GM21447 (cell line): Measurements from ENCODE around the gene MBOAT1.
"Not testable (repeated sequence)": the region's sequence is repeated elsewhere in the genome, so short reads cannot be mapped to it uniquely, and the experiment has no call there.

Experiments
- ATAC-seq: cut with Tn5 transposase; IDR thresholded peaks from one replicate; pipeline ENCODE4 v1.9.1; 2021; ENCODE audit not compliant: unreplicated experiment

Gene MBOAT1

DNA sequence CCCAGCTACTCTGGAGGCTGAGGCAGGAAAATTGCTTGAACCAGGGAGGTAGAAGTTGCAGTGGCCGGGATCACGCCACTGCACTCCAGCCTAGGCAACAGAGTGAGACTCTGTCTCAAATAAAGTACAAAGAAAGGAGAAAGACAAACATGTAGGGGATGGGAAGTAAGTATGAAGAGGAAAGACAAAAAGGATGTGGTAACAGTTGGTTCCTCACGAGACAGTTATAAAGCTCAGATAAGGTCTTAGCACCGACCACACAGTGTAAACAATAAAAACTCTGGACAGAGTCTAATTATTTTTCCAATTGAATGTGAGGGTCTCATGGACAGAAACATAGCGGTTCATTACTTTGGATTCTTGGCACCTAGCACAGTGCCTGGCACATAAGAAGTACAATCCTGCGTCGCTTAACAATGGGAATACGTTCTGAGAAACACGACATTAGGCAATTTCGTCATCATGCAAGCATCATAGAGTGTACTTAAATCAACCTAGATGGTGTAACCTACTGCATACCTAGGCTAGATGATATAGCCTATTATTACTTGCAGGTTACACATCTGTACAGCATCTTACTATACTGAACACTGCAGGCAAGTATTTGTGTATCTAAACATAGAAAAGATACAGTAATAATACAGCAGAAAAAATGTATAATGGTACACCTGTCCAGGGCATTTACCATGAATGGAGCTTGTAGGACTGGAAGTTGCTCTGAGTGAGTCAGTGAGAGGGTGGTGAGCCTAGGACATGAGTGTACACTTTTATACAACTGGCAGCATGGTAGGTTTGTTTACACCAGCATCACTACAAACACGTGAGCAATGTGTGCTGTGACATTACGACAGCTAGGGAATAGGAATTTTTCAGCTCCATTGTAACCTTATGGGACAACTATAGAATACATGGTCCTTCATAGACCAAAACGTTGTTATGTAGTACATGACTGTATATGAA, 38.2 kb downstream of the MBOAT1 start:
- ATAC-seq: peak; percentile 79

DNA sequence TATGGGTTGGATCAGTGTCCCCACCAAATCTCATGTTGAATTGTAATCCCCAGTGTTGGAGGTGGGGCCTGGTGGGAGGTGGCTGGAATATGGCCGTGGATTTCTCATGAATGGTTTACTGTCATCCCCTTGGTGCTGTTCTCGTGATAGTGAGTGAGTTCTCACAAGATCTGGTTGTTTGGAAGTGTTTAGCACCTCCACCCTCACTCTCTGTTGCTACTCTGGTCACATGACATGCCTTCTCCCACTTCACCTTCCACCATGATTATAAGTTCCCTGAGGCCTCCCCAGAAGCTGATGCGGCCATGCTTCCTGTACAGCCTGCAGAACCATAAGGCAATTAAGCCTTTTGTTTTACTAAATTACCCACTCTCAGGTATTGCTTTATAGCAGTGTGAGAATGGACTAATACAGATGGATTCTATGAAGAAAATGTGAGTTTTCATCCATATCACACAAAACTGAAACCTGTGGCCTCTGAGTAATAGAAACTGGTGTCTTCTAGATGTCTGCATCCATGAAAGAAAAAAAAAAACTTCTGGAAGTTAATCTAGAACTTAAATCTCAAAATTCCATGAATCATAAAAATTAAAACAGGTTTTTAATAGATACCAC, 39.3 kb downstream of the MBOAT1 start:
- ATAC-seq: no peak

- ATAC-seq: no peak
Measured at GRCh38 chr6:20170455-20171148, 41.7 kb downstream of the MBOAT1 start.

GRCh38 chr6:20169786-20170185, 42.5 kb downstream of the MBOAT1 start:
- ATAC-seq: no peak

DNA sequence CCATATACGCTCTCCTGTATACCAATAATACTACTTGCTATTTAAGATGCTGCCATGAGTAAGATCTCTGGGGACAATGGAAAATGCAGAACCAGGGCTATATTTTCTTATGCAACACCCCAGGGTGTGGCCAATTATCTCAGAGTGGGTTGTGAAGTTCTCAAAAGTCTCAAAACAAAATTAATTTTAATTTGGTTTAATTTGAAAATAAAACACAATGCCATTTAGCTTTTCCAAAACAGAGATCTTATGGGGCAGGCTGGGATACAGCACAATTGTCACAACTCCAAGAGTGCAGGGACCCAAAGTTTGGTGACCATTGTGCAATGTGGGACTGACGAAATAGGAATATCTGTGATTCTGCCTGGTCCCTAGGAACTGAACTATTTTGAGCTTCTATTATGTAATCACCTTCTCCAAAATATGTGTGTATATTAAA, 43.1 kb downstream of the MBOAT1 start:
- ATAC-seq: no peak

- no peak for ATAC-seq
Measured at GRCh38 chr6:20168690-20169089, 43.6 kb downstream of the MBOAT1 start.

DNA sequence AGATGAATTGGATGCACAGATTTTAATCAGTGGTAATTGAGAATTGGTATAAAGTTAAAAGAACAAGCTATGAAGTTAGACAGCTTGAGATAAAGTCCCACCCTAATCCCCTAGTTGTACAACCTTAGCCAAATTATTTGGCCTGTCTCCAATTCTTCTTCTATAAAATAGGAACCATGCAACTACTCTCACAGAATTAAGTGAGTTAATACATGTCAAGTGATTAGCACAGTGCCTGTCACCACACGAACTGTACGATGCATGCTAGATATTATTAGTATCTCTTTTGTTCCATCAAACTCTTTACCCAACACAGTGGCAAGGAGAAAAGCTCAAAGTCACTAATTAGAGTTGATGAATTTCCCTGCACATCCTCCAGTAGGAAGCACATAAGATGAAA, 44.7 kb downstream of the MBOAT1 start:
- no peak for ATAC-seq

- ATAC-seq: no peak
Measured at GRCh38 chr6:20166210-20166609, 46.1 kb downstream of the MBOAT1 start.

DNA sequence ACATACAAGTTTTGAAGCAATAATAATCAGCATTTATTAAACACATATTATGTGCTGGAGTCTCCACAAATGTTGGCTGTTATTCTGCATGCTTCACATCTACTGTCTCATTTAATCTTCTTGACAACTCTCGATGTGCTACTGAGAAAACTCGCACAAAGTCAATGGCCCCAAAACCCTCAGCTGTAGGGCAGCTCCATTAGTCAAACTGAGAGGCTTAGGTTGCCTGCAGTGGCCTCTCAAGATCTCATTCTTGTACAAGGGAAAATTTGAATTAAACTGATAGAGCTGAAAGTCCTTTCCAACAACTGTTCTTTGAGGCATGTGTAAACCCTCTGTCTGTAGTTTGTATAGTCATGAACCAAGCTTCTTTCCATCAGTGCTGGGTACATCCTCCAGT, 49.8 kb downstream of the MBOAT1 start:
- ATAC-seq: no peak

DNA sequence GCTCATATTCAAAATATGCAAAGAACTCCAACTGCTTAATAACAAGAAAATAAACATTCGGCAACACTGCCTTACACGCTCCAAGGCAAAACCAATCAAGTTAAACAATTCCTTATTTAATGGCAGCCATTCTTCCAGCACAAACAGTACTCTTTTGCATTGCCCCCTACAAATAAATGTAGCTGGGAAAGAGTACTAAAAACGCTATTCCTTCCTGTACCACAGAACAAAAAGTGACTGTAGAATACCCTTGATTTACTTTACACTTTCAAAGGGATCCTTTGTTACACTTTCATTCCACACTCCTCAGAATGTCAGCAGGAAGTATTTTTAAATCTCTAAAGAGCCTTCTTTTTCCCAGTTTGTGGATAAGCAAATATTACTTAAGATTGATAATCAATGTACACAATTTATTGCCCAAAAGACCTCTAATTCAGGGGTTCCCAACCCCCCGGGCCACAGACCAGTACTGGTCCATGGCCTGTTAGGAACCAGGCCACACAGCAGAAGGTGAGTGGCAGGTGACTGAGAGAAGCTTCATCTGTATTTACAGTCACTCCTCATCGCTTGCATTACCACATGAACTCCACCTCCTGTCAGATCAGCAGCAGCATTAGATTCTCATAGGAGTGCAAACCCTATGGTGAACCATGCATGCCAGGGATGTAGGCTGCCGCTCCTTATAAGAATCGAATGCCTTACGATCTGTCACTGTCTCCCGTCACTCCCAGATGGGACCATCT, 51.6 kb downstream of the MBOAT1 start:
- no peak for ATAC-seq

GRCh38 chr6:20159781-20160540, 52.3 kb downstream of the MBOAT1 start:
- ATAC-seq: no peak

DNA sequence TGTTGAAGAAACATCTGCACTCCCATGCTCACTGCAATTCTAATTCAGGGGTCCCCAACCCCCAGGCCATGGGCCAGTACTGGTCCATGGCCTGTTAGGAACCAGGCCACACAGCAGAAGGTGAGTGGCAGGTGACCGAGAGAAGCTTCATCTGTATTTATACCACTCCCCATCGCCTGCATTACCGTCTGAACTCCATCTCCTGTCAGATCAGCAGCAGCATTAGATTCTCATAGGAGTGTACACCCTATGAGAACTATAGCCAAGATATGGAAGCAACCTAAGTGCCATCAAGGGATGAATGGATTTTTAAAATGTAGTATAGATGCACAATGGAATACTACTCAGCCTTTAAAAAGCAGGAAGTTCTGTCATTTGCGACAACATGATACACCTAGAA, 53.2 kb downstream of the MBOAT1 start:
- ATAC-seq: no peak

- ATAC-seq: no peak
Measured at GRCh38 chr6:20158676-20159075, 53.6 kb downstream of the MBOAT1 start.

DNA sequence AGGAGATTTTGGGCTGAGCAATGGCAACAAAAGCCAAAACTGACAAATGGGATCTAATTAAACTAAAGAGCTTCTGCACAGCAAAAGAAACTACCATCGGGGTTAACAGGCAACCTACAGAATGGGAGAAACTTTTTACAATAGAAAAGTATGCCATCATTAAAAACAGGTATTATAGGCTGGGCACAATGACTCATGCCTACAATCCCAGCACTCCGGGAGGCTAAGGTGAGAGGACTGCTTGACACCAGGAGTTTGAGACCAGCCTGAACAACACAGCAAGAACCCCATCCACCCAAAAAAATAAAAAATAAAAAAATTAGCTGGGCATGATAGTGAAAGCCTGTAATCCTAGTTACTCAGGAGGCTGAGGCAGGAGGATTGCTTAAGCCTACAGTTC, 55.4 kb downstream of the MBOAT1 start:
- ATAC-seq: no peak

GRCh38 chr6:20154753-20155152, 57.5 kb downstream of the MBOAT1 start:
- ATAC-seq: no peak

- ATAC-seq: no peak
Measured at GRCh38 chr6:20153194-20153593, 59.1 kb downstream of the MBOAT1 start.

DNA sequence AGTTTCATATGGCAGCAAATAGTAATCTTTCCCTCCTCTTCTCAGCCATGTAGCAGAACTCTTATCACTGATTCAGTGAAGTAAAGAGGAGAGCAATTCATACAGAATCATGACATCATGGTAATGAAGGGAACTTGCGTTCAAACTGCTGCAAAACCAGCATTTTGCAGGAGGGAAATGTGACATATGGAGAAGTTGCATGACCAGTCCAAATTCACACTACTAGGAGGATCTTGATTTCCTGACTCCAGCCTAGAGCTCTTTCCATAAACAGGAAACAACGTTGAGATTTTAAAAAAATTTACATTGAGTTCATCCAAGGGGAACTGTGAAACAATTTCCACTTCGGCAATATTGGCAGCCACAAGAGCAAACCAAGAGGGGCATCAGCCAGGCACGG, 63.8 kb downstream of the MBOAT1 start:
- ATAC-seq: no peak

GRCh38 chr6:20147469-20147868, 64.8 kb downstream of the MBOAT1 start:
- no peak for ATAC-seq

DNA sequence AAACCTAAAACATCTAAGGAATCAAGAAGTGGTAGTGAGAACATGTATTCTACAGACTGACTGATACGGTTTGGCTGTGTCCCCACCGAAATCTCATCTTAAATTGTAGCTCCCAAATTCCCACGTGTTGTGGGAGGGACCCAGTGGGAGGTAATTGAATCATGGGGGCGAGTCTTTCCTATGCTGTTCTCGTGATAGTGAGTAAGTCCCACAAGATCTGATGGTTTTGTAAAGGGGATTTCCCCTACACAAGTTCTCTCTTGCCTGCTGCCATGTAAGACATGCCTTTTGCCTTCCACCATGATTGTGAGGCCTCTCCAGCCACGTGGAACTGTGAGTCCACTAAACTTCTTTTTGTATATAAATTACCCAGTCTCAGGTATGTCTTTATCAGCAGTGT, 65.4 kb downstream of the MBOAT1 start:
- not testable (repeated sequence) for ATAC-seq

DNA sequence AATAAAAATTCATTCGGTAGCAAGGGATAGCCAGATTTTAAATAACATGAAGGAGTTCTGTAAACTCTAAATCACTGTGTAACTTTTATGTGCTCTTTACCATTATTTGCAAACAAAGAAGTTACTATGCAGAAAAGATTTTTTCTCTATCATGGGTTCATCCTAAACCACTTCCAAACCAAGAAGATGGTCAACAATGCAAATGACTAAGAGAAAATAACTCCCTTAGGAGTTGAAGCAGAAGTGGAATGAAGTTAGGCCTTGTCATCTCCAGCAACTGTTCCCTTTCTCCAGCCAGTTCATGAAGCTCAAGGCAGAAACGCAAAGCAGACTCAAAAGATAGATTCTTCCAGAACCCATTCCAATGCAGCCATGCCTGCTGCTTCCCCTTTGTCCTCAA, 66.0 kb downstream of the MBOAT1 start:
- ATAC-seq: no peak
